ENCODE measurements around the gene BACH2.

BACH2 gene

GRCh38 chr6:90274451-90275030 lies 22.1 kb downstream of the BACH2 start:
- H3K36me3 Mint-ChIP-seq (ENCODE audit: low read depth): peaks cover 66% of the 10 kb centered on the region

DNA sequence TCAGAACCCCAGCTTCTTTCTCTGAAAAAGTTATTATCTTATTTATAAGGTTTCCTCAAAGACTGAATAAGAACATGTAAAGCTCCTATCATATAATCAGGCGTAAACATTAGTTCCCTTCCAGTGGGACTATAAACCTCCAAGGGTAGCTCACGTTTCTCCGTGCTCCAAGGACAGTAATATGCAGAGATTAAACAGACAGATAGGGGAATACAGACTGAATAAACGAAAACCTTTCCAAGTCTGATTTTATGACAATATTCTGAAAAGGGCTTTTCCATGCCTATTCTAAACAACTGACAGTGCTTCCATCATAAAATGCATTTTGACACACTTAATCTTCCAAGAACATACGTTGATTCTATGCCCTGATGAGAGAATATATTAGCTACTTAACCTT lies 22.8 kb downstream of the BACH2 start:
- H3K9me3 Mint-ChIP-seq: no peaks in the 10 kb centered on the region
- peak overlapping the region; percentile 96 for H3K27ac Mint-ChIP-seq
- peaks cover 72% of the 10 kb centered on the region for H3K36me3 Mint-ChIP-seq (ENCODE audit: low read depth)
- H3K4me3 Mint-ChIP-seq: peak overlapping the region; percentile 62
- H3K4me1 Mint-ChIP-seq (ENCODE audit: low read depth): peaks cover 94% of the 10 kb centered on the region
- H3K27me3 Mint-ChIP-seq: no peaks in the 10 kb centered on the region
- no peak for DNase-seq

More at GRCh38 chr6:90274451-90275030, 22.1 kb downstream of the BACH2 start:
- peak; percentile 85 for DNase-seq
- H3K9me3 Mint-ChIP-seq: no peaks in the 10 kb centered on the region
- no peaks in the 10 kb centered on the region for H3K27me3 Mint-ChIP-seq
- peak overlapping the region; percentile 62 for H3K4me3 Mint-ChIP-seq
- peaks cover 94% of the 10 kb centered on the region for H3K4me1 Mint-ChIP-seq (ENCODE audit: low read depth)
- H3K27ac Mint-ChIP-seq: peak overlapping the region; percentile 96

DNA sequence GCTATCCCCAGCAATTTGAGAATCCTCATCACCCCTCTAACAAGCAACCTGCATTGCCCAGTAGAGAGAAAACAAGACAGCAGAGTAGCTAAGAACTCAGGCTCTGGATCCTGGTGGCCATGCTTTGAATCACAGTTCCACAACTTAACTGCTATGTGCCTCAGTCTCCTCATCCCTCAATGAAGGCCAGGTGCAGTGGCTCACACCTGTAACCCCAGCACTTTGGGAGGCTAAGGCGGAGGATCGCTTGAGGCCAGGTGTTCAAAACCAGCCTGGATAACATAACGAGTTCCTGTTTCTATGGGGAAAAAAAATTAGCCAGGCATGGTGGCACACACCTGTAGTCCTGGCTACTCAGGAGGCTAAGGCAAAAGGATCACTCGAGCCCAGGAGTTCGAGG lies 23.7 kb downstream of the BACH2 start:
- Mint-ChIP-seq H3K9me3 (no peaks in the 10 kb centered on the region), H3K27ac (peak overlapping the region; percentile 96), H3K4me1 (ENCODE audit: low read depth) (peaks cover 92% of the 10 kb centered on the region), H3K4me3 (peak overlapping the region; percentile 72), H3K27me3 (no peaks in the 10 kb centered on the region), H3K36me3 (ENCODE audit: low read depth) (peaks cover 70% of the 10 kb centered on the region)
- DNase-seq: no peak

GRCh38 chr6:90271831-90272230 lies 24.8 kb downstream of the BACH2 start:
- no peaks in the 10 kb centered on the region for H3K27me3 Mint-ChIP-seq
- no peaks in the 10 kb centered on the region for H3K9me3 Mint-ChIP-seq
- peaks cover 71% of the 10 kb centered on the region for H3K36me3 Mint-ChIP-seq (ENCODE audit: low read depth)
- peak overlapping the region; percentile 72 for H3K4me3 Mint-ChIP-seq
- no peak for DNase-seq
- H3K27ac Mint-ChIP-seq: peak overlapping the region; percentile 96
- H3K4me1 Mint-ChIP-seq (ENCODE audit: low read depth): peaks cover 92% of the 10 kb centered on the region

GRCh38 chr6:90269334-90269733 lies 27.3 kb downstream of the BACH2 start:
- H3K4me3 Mint-ChIP-seq: peak overlapping the region; percentile 52
- DNase-seq: no peak
- peaks cover 94% of the 10 kb centered on the region for H3K4me1 Mint-ChIP-seq (ENCODE audit: low read depth)
- H3K27ac Mint-ChIP-seq: peak overlapping the region; percentile 90
- no peaks in the 10 kb centered on the region for H3K27me3 Mint-ChIP-seq
- no peaks in the 10 kb centered on the region for H3K9me3 Mint-ChIP-seq
- peaks cover 81% of the 10 kb centered on the region for H3K36me3 Mint-ChIP-seq (ENCODE audit: low read depth)

GRCh38 chr6:90268178-90268577 lies 28.5 kb downstream of the BACH2 start:
- peak overlapping the region; percentile 90 for H3K27ac Mint-ChIP-seq
- H3K4me3 Mint-ChIP-seq: peak overlapping the region; percentile 50

DNA sequence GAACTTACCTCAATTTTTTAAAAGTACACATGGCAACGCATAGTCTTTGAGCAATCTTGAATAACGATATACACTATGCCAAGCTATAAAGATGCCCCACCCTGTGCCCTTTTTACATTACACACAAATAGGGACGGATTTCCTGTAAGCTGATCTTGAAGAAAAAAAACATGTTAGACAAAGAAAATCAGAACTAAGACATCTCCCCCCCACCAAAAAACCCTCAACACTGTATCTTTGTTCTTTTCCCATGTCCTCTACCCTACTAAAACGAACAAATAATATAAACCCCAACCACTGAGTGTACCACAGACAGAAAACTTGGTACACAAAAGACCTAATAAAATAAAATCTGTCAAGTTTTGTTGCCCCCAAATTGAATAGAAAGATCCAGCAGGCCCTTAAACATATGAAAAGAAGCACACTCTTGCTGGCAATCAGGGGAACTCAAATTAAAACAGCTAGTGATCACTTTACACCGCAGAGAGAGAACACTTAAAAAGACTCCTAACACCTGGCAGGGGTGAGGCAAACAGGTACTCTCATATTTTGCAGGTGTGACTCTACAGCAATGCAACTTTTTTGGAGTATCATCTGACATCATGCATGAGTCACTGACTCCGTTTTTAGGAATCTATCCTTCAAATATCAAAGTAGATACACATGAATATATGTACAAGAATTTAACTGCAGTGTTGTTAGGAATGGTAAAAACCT lies 29.6 kb downstream of the BACH2 start:
- H3K4me3 Mint-ChIP-seq: peak overlapping the region; percentile 56
- peaks cover 6% of the 10 kb centered on the region for H3K9me3 Mint-ChIP-seq
- H3K4me1 Mint-ChIP-seq (ENCODE audit: low read depth): peaks cover 93% of the 10 kb centered on the region
- peak overlapping the region; percentile 95 for H3K27ac Mint-ChIP-seq
- DNase-seq: no peak
- H3K36me3 Mint-ChIP-seq (ENCODE audit: low read depth): peaks cover 91% of the 10 kb centered on the region
- no peaks in the 10 kb centered on the region for H3K27me3 Mint-ChIP-seq

More at GRCh38 chr6:90268178-90268577, 28.5 kb downstream of the BACH2 start:
- no peak for DNase-seq
- peaks cover 93% of the 10 kb centered on the region for H3K4me1 Mint-ChIP-seq (ENCODE audit: low read depth)
- peaks cover 88% of the 10 kb centered on the region for H3K36me3 Mint-ChIP-seq (ENCODE audit: low read depth)
- no peaks in the 10 kb centered on the region for H3K9me3 Mint-ChIP-seq
- H3K27me3 Mint-ChIP-seq: no peaks in the 10 kb centered on the region

GRCh38 chr6:90264561-90264960 lies 32.1 kb downstream of the BACH2 start:
- no peak for DNase-seq
- no peaks in the 10 kb centered on the region for H3K27me3 Mint-ChIP-seq
- peaks cover 96% of the 10 kb centered on the region for H3K4me1 Mint-ChIP-seq (ENCODE audit: low read depth)
- H3K36me3 Mint-ChIP-seq (ENCODE audit: low read depth): peaks cover 92% of the 10 kb centered on the region
- peak overlapping the region; percentile 95 for H3K27ac Mint-ChIP-seq
- peaks cover 14% of the 10 kb centered on the region for H3K9me3 Mint-ChIP-seq
- no peak overlapping the region for H3K4me3 Mint-ChIP-seq

DNA sequence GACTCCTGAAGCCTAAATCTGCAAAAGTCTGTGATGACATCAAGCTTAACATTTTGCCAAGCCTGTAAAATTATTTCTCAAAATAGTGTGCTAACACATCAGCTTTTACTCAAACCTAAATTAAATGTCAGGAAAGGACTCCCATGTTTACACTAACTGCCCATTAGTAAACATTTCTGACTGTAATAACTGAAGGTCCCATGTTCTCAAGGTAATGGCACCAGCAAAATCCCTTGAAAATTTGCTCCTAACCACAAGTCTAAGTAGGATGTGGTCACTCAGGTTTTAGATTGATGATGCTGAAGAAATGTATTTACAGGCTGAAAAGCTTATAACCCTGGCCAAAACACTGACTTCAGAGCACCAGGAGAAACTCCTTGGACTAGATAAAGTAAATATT lies 33.0 kb downstream of the BACH2 start:
- DNase-seq: no peak
- Mint-ChIP-seq H3K27me3 (no peaks in the 10 kb centered on the region), H3K9me3 (peaks cover 21% of the 10 kb centered on the region), H3K36me3 (ENCODE audit: low read depth) (peaks cover 94% of the 10 kb centered on the region), H3K27ac (peak overlapping the region; percentile 95), H3K4me1 (ENCODE audit: low read depth) (peaks cover 96% of the 10 kb centered on the region), H3K4me3 (no peak overlapping the region)

GRCh38 chr6:90261801-90262200 lies 34.8 kb downstream of the BACH2 start:
- H3K27ac Mint-ChIP-seq: peak overlapping the region; percentile 63
- no peak overlapping the region for H3K4me3 Mint-ChIP-seq
- peaks cover 25% of the 10 kb centered on the region for H3K9me3 Mint-ChIP-seq
- no peak for DNase-seq
- peaks cover 94% of the 10 kb centered on the region for H3K36me3 Mint-ChIP-seq (ENCODE audit: low read depth)
- H3K4me1 Mint-ChIP-seq (ENCODE audit: low read depth): peaks cover 95% of the 10 kb centered on the region
- H3K27me3 Mint-ChIP-seq: no peaks in the 10 kb centered on the region

DNA sequence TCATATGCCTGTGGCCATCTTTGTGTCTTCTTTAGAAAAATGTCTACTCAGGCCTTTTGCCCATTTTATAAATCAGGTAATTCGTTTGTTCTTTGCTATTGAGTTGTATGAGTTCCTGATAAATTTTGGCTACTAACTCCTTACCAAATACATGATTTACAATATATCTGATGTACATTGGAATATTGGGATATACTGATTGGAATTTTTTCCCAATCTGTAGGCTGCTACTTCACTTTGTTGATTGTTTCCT lies 39.2 kb downstream of the BACH2 start:
- Mint-ChIP-seq H3K36me3 (ENCODE audit: low read depth) (peaks cover 91% of the 10 kb centered on the region), H3K4me1 (ENCODE audit: low read depth) (peaks cover 94% of the 10 kb centered on the region), H3K27ac (peak overlapping the region; percentile 92), H3K4me3 (no peak overlapping the region), H3K27me3 (no peaks in the 10 kb centered on the region), H3K9me3 (peaks cover 36% of the 10 kb centered on the region)
- DNase-seq: no peak

- Mint-ChIP-seq H3K4me3 (no peak overlapping the region), H3K9me3 (peaks cover 31% of the 10 kb centered on the region), H3K4me1 (ENCODE audit: low read depth) (peaks cover 94% of the 10 kb centered on the region), H3K27me3 (no peaks in the 10 kb centered on the region), H3K36me3 (ENCODE audit: low read depth) (peaks cover 91% of the 10 kb centered on the region), H3K27ac (peak overlapping the region; percentile 92)
- DNase-seq: no peak
Observed at GRCh38 chr6:90256698-90257485, 39.8 kb downstream of the BACH2 start.

GRCh38 chr6:90253631-90254030 lies 43.0 kb downstream of the BACH2 start:
- H3K27ac Mint-ChIP-seq: peak overlapping the region; percentile 99
- peaks cover 91% of the 10 kb centered on the region for H3K4me1 Mint-ChIP-seq (ENCODE audit: low read depth)
- no peaks in the 10 kb centered on the region for H3K27me3 Mint-ChIP-seq

DNA sequence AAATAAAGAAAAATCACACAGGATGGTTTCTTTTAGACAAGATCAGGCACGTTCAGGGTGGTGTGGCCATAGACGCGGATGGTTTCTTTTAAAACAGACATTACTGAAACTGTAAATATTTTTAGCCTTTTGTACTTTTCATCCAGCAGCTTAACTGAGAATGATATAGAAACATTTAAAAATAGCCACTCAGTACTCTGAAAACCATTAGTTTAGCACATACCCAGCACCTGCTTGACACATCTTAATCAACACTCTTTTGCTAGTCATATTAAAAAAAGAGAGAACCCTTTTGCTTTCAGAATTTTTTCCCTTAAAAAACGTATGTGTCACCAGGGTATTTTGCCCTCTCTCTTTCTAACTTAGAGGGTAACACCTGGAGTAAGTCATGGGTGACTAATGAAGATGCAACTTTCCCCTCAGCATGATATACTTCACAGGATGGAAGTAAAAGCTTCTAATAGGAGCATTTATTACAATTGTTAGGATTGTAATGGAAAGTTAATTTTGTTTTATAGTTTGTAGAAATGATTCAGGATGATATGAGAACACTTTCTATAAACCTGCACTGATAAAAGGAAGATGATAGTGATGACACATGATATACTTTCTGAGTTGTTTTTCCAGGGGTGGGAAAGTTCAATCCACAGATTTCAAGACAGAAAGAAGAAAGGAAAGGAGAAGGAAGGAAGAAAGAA lies 45.2 kb downstream of the BACH2 start:
- Mint-ChIP-seq H3K27ac (peak overlapping the region; percentile 99), H3K4me3 (peak overlapping the region; percentile 67), H3K27me3 (no peaks in the 10 kb centered on the region), H3K36me3 (ENCODE audit: low read depth) (peaks cover 91% of the 10 kb centered on the region), H3K4me1 (ENCODE audit: low read depth) (peaks cover 92% of the 10 kb centered on the region), H3K9me3 (peaks cover 14% of the 10 kb centered on the region)
- DNase-seq: no peak

More at GRCh38 chr6:90253631-90254030, 43.0 kb downstream of the BACH2 start:
- H3K36me3 Mint-ChIP-seq (ENCODE audit: low read depth): peaks cover 85% of the 10 kb centered on the region
- DNase-seq: no peak
- peaks cover 18% of the 10 kb centered on the region for H3K9me3 Mint-ChIP-seq
- H3K4me3 Mint-ChIP-seq: no peak overlapping the region

All from activated T-cell treated with anti-CD3 and anti-CD28 coated beads, Interleukin-2, amount 50 U/mL, for 24 hours (primary cell).